ENCODE data around the gene MAF. TPM values are rescaled to one million over a fixed set of nuclear protein-coding genes. Genes with fewer than 3 reads are reported as not detected.

MAF gene
- polyA plus RNA-seq, 1 donor (not counting 4 experiments of a cell fraction or from before 2014, with no cell fraction given) = 8.2 TPM

DNA sequence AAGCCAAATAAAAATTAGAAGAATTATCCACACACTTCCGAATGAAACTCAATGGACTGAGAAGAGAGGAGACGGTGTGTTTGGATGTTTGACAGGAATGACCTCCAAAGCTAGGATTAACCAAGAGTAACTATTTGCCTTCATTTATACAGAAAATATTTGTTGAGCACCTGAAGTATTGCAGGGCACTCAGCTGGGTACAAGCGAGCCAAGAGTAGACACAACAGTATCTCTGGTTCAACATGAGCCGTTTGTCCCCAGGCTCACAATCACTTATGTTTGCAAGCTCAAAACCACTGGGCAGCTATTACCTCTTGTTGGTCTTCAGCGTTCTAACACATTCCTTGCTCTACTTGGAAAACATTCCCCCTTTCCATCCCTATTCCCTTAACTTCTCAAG, 38.8 kb downstream of the MAF start:
- no peaks in the 10 kb centered on the region for H3K9me1 ChIP-seq (ENCODE audit: control insufficient read depth, extremely low read depth, insufficient read depth, low read length)
- FAIRE-seq (no peak), DNase-seq (ENCODE audit: low read depth, low spot score) (no peak)
- H4K20me1 ChIP-seq (ENCODE audit: control insufficient read depth, extremely low read depth, insufficient read depth, low read length) = no peaks in the 10 kb centered on the region
- TF ChIP-seq EZH2 (IDR thresholded peaks at IDR 0.05; ENCODE audit: low read length) = no peak
- TF ChIP-seq, protein P1, sequence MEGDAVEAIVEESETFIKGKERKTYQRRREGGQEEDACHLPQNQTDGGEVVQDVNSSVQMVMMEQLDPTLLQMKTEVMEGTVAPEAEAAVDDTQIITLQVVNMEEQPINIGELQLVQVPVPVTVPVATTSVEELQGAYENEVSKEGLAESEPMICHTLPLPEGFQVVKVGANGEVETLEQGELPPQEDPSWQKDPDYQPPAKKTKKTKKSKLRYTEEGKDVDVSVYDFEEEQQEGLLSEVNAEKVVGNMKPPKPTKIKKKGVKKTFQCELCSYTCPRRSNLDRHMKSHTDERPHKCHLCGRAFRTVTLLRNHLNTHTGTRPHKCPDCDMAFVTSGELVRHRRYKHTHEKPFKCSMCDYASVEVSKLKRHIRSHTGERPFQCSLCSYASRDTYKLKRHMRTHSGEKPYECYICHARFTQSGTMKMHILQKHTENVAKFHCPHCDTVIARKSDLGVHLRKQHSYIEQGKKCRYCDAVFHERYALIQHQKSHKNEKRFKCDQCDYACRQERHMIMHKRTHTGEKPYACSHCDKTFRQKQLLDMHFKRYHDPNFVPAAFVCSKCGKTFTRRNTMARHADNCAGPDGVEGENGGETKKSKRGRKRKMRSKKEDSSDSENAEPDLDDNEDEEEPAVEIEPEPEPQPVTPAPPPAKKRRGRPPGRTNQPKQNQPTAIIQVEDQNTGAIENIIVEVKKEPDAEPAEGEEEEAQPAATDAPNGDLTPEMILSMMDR (optimal IDR thresholded peaks at IDR 0.05 in 1 of 3, IDR thresholded peaks at IDR 0.05 in 1 of 3, conservative IDR thresholded peaks at IDR 0.05 in 1 of 3; ENCODE audit: extremely low read depth in 1 of 3, insufficient read depth in 2 of 3, low read length in 3 of 3) = no peak
- no peak overlapping the region for H3K4me3 ChIP-seq (ENCODE audit: control insufficient read depth in 2 of 3, extremely low read depth in 1 of 3, insufficient read depth in 2 of 3, low read depth in 1 of 3, low read length in 3 of 3)
- dilution Hi-C loops (cut with MboI; ENCODE audit: extremely low pct_ligation_motif_present, low sequenced_read_pairs) = no loop called here
- H3K9me3 ChIP-seq (ENCODE audit: control insufficient read depth, low read depth, low read length) = no peaks in the 10 kb centered on the region
- H3K27me3 ChIP-seq (ENCODE audit: control insufficient read depth, extremely low read depth, insufficient read depth, low read length) = no peaks in the 10 kb centered on the region
- no peak overlapping the region for H3K4me2 ChIP-seq (ENCODE audit: control insufficient read depth, extremely low read depth, insufficient read depth, low read depth, low read length)
- H3K9ac ChIP-seq (ENCODE audit: control insufficient read depth, extremely low read depth, insufficient read depth, low read length) = no peak overlapping the region
- H3K36me3 ChIP-seq (ENCODE audit: control insufficient read depth in 2 of 2, extremely low read depth in 1 of 2, insufficient read depth in 2 of 2, low read length in 2 of 2) = no peaks in the 10 kb centered on the region
- no peak overlapping the region for H3K27ac ChIP-seq (ENCODE audit: control insufficient read depth, insufficient read depth, low read length)
- no peaks in the 10 kb centered on the region for H3K79me2 ChIP-seq (ENCODE audit: control insufficient read depth, insufficient read depth, low read length)
- H3K4me1 ChIP-seq (ENCODE audit: control insufficient read depth, extremely low read depth, insufficient read depth, low read length) = no peaks in the 10 kb centered on the region
- H2AFZ ChIP-seq (ENCODE audit: control insufficient read depth, low read length) = no peak overlapping the region

DNA sequence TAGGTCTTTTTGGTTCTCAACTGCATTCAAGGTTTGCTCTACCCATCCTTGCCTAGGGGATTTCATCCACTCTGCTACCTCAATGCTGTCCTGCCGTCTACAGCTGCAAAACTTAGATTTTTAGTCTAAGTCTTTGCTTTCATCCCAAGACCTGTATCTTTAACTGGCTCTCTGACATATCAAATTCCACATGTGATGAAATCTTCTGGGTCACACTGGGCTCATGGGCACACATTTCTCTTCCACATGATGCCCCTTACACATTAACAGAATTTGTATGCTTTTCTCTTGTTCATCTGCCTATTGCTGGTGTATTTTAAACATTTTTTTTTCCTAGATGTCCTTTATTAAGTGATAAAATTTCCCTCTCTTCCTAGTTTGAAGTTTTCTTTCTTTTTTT, 39.6 kb downstream of the MAF start:
- no peak overlapping the region for H3K27ac ChIP-seq (ENCODE audit: control insufficient read depth, insufficient read depth, low read length)
- DNase-seq (ENCODE audit: low read depth, low spot score) (no peak), FAIRE-seq (no peak)
- no peaks in the 10 kb centered on the region for H3K4me1 ChIP-seq (ENCODE audit: control insufficient read depth, extremely low read depth, insufficient read depth, low read length)
- no peak overlapping the region for H3K4me2 ChIP-seq (ENCODE audit: control insufficient read depth, extremely low read depth, insufficient read depth, low read depth, low read length)
- no peak overlapping the region for H2AFZ ChIP-seq (ENCODE audit: control insufficient read depth, low read length)
- no peak overlapping the region for H3K9ac ChIP-seq (ENCODE audit: control insufficient read depth, extremely low read depth, insufficient read depth, low read length)
- dilution Hi-C loops (cut with MboI; ENCODE audit: extremely low pct_ligation_motif_present, low sequenced_read_pairs) = no loop called here
- H3K4me3 ChIP-seq (ENCODE audit: control insufficient read depth in 2 of 3, extremely low read depth in 1 of 3, insufficient read depth in 2 of 3, low read depth in 1 of 3, low read length in 3 of 3) = no peak overlapping the region
- no peaks in the 10 kb centered on the region for H3K79me2 ChIP-seq (ENCODE audit: control insufficient read depth, insufficient read depth, low read length)
- H3K27me3 ChIP-seq (ENCODE audit: control insufficient read depth, extremely low read depth, insufficient read depth, low read length) = no peaks in the 10 kb centered on the region
- H3K36me3 ChIP-seq (ENCODE audit: control insufficient read depth in 2 of 2, extremely low read depth in 1 of 2, insufficient read depth in 2 of 2, low read length in 2 of 2) = no peaks in the 10 kb centered on the region
- H4K20me1 ChIP-seq (ENCODE audit: control insufficient read depth, extremely low read depth, insufficient read depth, low read length) = no peaks in the 10 kb centered on the region
- no peaks in the 10 kb centered on the region for H3K9me3 ChIP-seq (ENCODE audit: control insufficient read depth, low read depth, low read length)
- H3K9me1 ChIP-seq (ENCODE audit: control insufficient read depth, extremely low read depth, insufficient read depth, low read length) = no peaks in the 10 kb centered on the region
- TF ChIP-seq EZH2 (IDR thresholded peaks at IDR 0.05; ENCODE audit: low read length) = no peak
- TF ChIP-seq, protein P1 (optimal IDR thresholded peaks at IDR 0.05 in 1 of 3, IDR thresholded peaks at IDR 0.05 in 1 of 3, conservative IDR thresholded peaks at IDR 0.05 in 1 of 3; ENCODE audit: extremely low read depth in 1 of 3, insufficient read depth in 2 of 3, low read length in 3 of 3) = no peak
